ENCODE measurements around the gene OVCA2. TPM values are rescaled to one million over a fixed set of nuclear protein-coding genes. Genes with fewer than 3 reads are reported as not detected.

The OVCA2 gene
- polyA plus RNA-seq, 1 donor: 10.1 TPM

- no peak for DNase-seq
These were observed 11.1 kb upstream of the OVCA2 start for GRCh38 chr17:2030779-2031163.

- DNase-seq: no peak
These were observed 8.7 kb upstream of the OVCA2 start for GRCh38 chr17:2033153-2033552.

- no peak for DNase-seq
These were observed 7.7 kb upstream of the OVCA2 start for GRCh38 chr17:2034157-2034556.

GRCh38 chr17:2034806-2035540 lies 6.8 kb upstream of the OVCA2 start:
- no peak for DNase-seq

- no peak for DNase-seq
These were observed 6.0 kb upstream of the OVCA2 start for GRCh38 chr17:2035541-2036488.

- no peak for DNase-seq
These were observed 4.7 kb upstream of the OVCA2 start for GRCh38 chr17:2037155-2037554.

GRCh38 chr17:2040219-2040827 lies 1.5 kb upstream of the OVCA2 start:
- DNase-seq: no peak

GRCh38 chr17:2040942-2041560 lies 771 bp upstream of the OVCA2 start:
- DNase-seq: no peak

GRCh38 chr17:2042390-2042847 lies 597 bp downstream of the OVCA2 start:
- no peak for DNase-seq

GRCh38 chr17:2042933-2043332 lies 1.1 kb downstream of the OVCA2 start:
- no peak for DNase-seq

GRCh38 chr17:2043785-2044184 lies 2.0 kb downstream of the OVCA2 start:
- no peak for DNase-seq

- no peak for DNase-seq
These were observed 2.6 kb downstream of the OVCA2 start for GRCh38 chr17:2044263-2044894.

- no peak for DNase-seq
These were observed 5.8 kb downstream of the OVCA2 start for GRCh38 chr17:2047590-2047989.

GRCh38 chr17:2048805-2049204 lies 7.0 kb downstream of the OVCA2 start:
- no peak for DNase-seq

- DNase-seq: peak; percentile 79
These were observed 7.8 kb downstream of the OVCA2 start for GRCh38 chr17:2049333-2050299.

- DNase-seq: no peak
These were observed 8.7 kb downstream of the OVCA2 start for GRCh38 chr17:2050300-2051060.

- DNase-seq: no peak
These were observed 9.5 kb downstream of the OVCA2 start for GRCh38 chr17:2051061-2051932.

GRCh38 chr17:2051933-2052559 lies 10.2 kb downstream of the OVCA2 start:
- no peak for DNase-seq

All from left kidney (tissue), 2 donors.